ENCODE data around the gene STAT3.

GRCh38 chr17:42334677-42335076 lies 53.6 kb downstream of the STAT3 start:
- TF ChIP-seq POLR2A (IDR thresholded peaks at IDR 0.05; ENCODE audit: low read length) (no peak), CTCF (IDR thresholded peaks at IDR 0.05) (peak; percentile 32), ESRRA (IDR thresholded peaks at IDR 0.05; ENCODE audit: borderline replicate concordance, low read length) (no peak), NR3C1 (IDR thresholded peaks at IDR 0.05) (no peak), RARB (CRISPR knock-in tag; IDR thresholded peaks at IDR 0.05) (no peak), REST (IDR thresholded peaks at IDR 0.05) (no peak), CEBPB (IDR thresholded peaks at IDR 0.05) (no peak), RAD21 (conservative IDR thresholded peaks at IDR 0.05 in 1 of 2, IDR thresholded peaks at IDR 0.05 in 1 of 2) (peak; percentile 22 to 40; a peak in 3 of 5 replicates)
